Hepatocyte (in vitro differentiated cells): ENCODE data around the gene NSUN2.

Experiments
- CTCF ChIP-seq: fragments of 200-600 bp; sonication (generic); IDR thresholded peaks from 2 replicates; pipeline ENCODE4 v1.5.1; 2016; ENCODE audit warnings: antibody characterized with exemption, mild to moderate bottlenecking; ENCODE audit not compliant: poor library complexity
- EZH2 ChIP-seq: fragments of 200-600 bp; sonication (generic); IDR thresholded peaks from 2 replicates; pipeline ENCODE4 v1.6.1; 2016; ENCODE audit warnings: antibody characterized with exemption, mild to moderate bottlenecking, borderline replicate concordance
- EZH2phosphoT487 ChIP-seq: fragments of 200-600 bp; sonication (generic); IDR thresholded peaks from one replicate; pipeline ENCODE4 v1.6.1; 2018; ENCODE audit warnings: antibody characterized with exemption, mild to moderate bottlenecking, low read depth, moderate library complexity; ENCODE audit not compliant: unreplicated experiment, severe bottlenecking

- TF ChIP-seq CTCF = no peak
- no peak for TF ChIP-seq EZH2
- TF ChIP-seq EZH2phosphoT487 = no peak
Observed at GRCh38 chr5:6598351-6598900, 34.4 kb downstream of the NSUN2 start.
